GM19035 (cell line): ENCODE measurements around the gene DCX.

Source experiments
- ATAC-seq: cut with Tn5 transposase; IDR thresholded peaks from one replicate; pipeline ENCODE4 v1.9.1; 2021; ENCODE audit not compliant: unreplicated experiment

The DCX gene

GRCh38 chrX:111319451-111319850, 92.5 kb downstream of the DCX start:
- ATAC-seq = no peak

- no peak for ATAC-seq
These were observed 93.1 kb downstream of the DCX start for GRCh38 chrX:111318901-111319300.

GRCh38 chrX:111309083-111309482, 102.9 kb downstream of the DCX start:
- ATAC-seq = no peak

GRCh38 chrX:111308039-111308438, 104.0 kb downstream of the DCX start:
- ATAC-seq = no peak

- no peak for ATAC-seq
These were observed 109.7 kb downstream of the DCX start for GRCh38 chrX:111302284-111302683.

GRCh38 chrX:111288841-111289240, 123.2 kb downstream of the DCX start:
- no peak for ATAC-seq

- ATAC-seq = no peak
These were observed 127.2 kb downstream of the DCX start for GRCh38 chrX:111284631-111285293.

- ATAC-seq = no peak
These were observed 128.5 kb downstream of the DCX start for GRCh38 chrX:111283446-111283845.

GRCh38 chrX:111282991-111283390, 129.0 kb downstream of the DCX start:
- no peak for ATAC-seq

- ATAC-seq = no peak
These were observed 129.9 kb downstream of the DCX start for GRCh38 chrX:111282139-111282538.

- no peak for ATAC-seq
These were observed 141.7 kb downstream of the DCX start, which contains the start of gene CAPN6 for GRCh38 chrX:111270339-111270738. Gene CAPN6, minus strand, starts transcription at chrX:111270483. Its CDS starts 6,547 bp downstream, at chrX:111263936.

GRCh38 chrX:111268506-111268905, 143.5 kb downstream of the DCX start:
- ATAC-seq = no peak

- no peak for ATAC-seq
These were observed 146.5 kb downstream of the DCX start for GRCh38 chrX:111265486-111265885.

- ATAC-seq = no peak
These were observed 147.6 kb downstream of the DCX start for GRCh38 chrX:111264385-111264784.

GRCh38 chrX:111262086-111262485, 149.9 kb downstream of the DCX start:
- no peak for ATAC-seq

GRCh38 chrX:111260451-111260850, 151.5 kb downstream of the DCX start:
- ATAC-seq = no peak

- ATAC-seq = no peak
These were observed 152.4 kb downstream of the DCX start for GRCh38 chrX:111259559-111259958.

GRCh38 chrX:111257733-111258132, 154.3 kb downstream of the DCX start:
- no peak for ATAC-seq

- ATAC-seq = no peak
These were observed 156.9 kb downstream of the DCX start for GRCh38 chrX:111254896-111255693.

- no peak for ATAC-seq
These were observed 167.7 kb downstream of the DCX start for GRCh38 chrX:111244235-111244750.
